Measurements from ENCODE around the gene KSR1. TPM values are rescaled to one million over a fixed set of nuclear protein-coding genes. Genes with fewer than 3 reads are reported as not detected.

The KSR1 gene
- total and polyA plus RNA-seq, 2 experiments from 2014 or later, result 7.8 to 53.2 TPM

GRCh38 chr17:27603880-27604794 lies 147.9 kb downstream of the KSR1 start (continued):
- TF ChIP-seq REST (IDR thresholded peaks at IDR 0.05; ENCODE audit: unreplicated experiment), result no peak
- TF ChIP-seq, protein P1, sequence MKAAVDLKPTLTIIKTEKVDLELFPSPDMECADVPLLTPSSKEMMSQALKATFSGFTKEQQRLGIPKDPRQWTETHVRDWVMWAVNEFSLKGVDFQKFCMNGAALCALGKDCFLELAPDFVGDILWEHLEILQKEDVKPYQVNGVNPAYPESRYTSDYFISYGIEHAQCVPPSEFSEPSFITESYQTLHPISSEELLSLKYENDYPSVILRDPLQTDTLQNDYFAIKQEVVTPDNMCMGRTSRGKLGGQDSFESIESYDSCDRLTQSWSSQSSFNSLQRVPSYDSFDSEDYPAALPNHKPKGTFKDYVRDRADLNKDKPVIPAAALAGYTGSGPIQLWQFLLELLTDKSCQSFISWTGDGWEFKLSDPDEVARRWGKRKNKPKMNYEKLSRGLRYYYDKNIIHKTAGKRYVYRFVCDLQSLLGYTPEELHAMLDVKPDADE (IDR thresholded peaks at IDR 0.05), result no peak
- TF ChIP-seq, protein P2, sequence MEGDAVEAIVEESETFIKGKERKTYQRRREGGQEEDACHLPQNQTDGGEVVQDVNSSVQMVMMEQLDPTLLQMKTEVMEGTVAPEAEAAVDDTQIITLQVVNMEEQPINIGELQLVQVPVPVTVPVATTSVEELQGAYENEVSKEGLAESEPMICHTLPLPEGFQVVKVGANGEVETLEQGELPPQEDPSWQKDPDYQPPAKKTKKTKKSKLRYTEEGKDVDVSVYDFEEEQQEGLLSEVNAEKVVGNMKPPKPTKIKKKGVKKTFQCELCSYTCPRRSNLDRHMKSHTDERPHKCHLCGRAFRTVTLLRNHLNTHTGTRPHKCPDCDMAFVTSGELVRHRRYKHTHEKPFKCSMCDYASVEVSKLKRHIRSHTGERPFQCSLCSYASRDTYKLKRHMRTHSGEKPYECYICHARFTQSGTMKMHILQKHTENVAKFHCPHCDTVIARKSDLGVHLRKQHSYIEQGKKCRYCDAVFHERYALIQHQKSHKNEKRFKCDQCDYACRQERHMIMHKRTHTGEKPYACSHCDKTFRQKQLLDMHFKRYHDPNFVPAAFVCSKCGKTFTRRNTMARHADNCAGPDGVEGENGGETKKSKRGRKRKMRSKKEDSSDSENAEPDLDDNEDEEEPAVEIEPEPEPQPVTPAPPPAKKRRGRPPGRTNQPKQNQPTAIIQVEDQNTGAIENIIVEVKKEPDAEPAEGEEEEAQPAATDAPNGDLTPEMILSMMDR (conservative IDR thresholded peaks at IDR 0.05; ENCODE audit: low read depth in 2 of 2), result no peak
- no peak for TF ChIP-seq CREB1 (CRISPR knock-in tag; IDR thresholded peaks at IDR 0.05; ENCODE audit: low read depth)

DNA sequence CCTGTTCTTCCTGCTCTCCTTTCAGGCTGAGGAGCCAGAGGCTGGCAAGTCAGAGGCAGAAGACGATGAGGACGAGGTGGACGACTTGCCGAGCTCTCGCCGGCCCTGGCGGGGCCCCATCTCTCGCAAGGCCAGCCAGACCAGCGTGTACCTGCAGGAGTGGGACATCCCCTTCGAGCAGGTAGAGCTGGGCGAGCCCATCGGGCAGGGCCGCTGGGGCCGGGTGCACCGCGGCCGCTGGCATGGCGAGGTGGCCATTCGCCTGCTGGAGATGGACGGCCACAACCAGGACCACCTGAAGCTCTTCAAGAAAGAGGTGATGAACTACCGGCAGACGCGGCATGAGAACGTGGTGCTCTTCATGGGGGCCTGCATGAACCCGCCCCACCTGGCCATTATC lies 149.2 kb downstream of the KSR1 start:
- Histone ChIP-seq H3K79me2 (replicated peaks; ENCODE audit: insufficient read depth) (no peaks in the 10 kb centered on the region), H3F3A (replicated peaks; ENCODE audit: low read depth) (no peaks in the 10 kb centered on the region), H3K4me1 (ENCODE audit: insufficient read depth) (peaks cover 5% of the 10 kb centered on the region; the same call in 1 of the 2 replicates), H3K9me2 (ENCODE audit: insufficient read depth) (no peaks in the 10 kb centered on the region), H3K27me3 (ENCODE audit: insufficient read depth) (no peaks in the 10 kb centered on the region), H3K4me3 (no peak overlapping the region), H4K20me1 (replicated peaks; ENCODE audit: insufficient read depth) (peaks cover 4% of the 10 kb centered on the region; the same call in 1 of the 2 replicates), H2AFZ (no peak overlapping the region), H3K36me3 (ENCODE audit: insufficient read depth) (peaks cover 4% of the 10 kb centered on the region; the same call in 1 of the 2 replicates), H3K4me2 (no peak overlapping the region), H3K27ac (ENCODE audit: low read depth) (no peak overlapping the region)
- H3K4me1 Mint-ChIP-seq, result peaks cover 7% of the 10 kb centered on the region; the same call in 2 of the 3 replicates
- H3K27me3 Mint-ChIP-seq (ENCODE audit: insufficient read depth, low read depth, poor library complexity), result peaks cover 5% of the 10 kb centered on the region
- no peak overlapping the region for H3K4me3 Mint-ChIP-seq
- no peak for DNase-seq (ENCODE audit: low spot score)
- H3K9me3 Mint-ChIP-seq, result no peaks in the 10 kb centered on the region; the same call in 2 of the 3 replicates
- no peak for TF ChIP-seq ZNF114 (CRISPR knock-in tag; IDR thresholded peaks at IDR 0.05)
- TF ChIP-seq, protein P2 (conservative IDR thresholded peaks at IDR 0.05; ENCODE audit: low read depth in 2 of 2), result no peak
- TF ChIP-seq, protein P1 (IDR thresholded peaks at IDR 0.05), result no peak
- TF ChIP-seq EZH2phosphoT487 (IDR thresholded peaks at IDR 0.05; ENCODE audit: unreplicated experiment), result no peak
- TF ChIP-seq POLR2AphosphoS5 (IDR thresholded peaks at IDR 0.05; ENCODE audit: low read depth), result no peak
- TF ChIP-seq EZH2 (IDR thresholded peaks at IDR 0.05; ENCODE audit: low read depth, unreplicated experiment), result no peak
- no peak for TF ChIP-seq NANOG (IDR thresholded peaks at IDR 0.05; ENCODE audit: borderline replicate concordance)
- TF ChIP-seq CREB1 (CRISPR knock-in tag; IDR thresholded peaks at IDR 0.05; ENCODE audit: low read depth), result no peak
- H3K27ac Mint-ChIP-seq, result no peak overlapping the region
- ATAC-seq, result no peak
- peaks cover 33% of the 10 kb centered on the region for H3K36me3 Mint-ChIP-seq (ENCODE audit: low read depth)
